K562 (cell line): ENCODE data around the gene TRPM6. TPM values are rescaled to one million over a fixed set of nuclear protein-coding genes. Genes with fewer than 3 reads are reported as not detected.

ENCODE experiments used
- ATAC-seq: fragments of 200-7000 bp; cut with Tn5 transposase; 3 replicates; pipeline ENCODE4 v1.9.1; 2020; ENCODE audit warnings: moderate library complexity
- BruUV-seq: library from RNA; stranded (reverse); fragments of 400-500 nt; replicated peaks from 2 replicates; lab custom pipeline; 2021; lab: Mats Ljungman, UMichigan
- CTCF ChIA-PET: fragments of 300-600 bp; formaldehyde crosslinking; extraction: SDS; loops from one replicate; lab custom pipeline; 2021; ENCODE audit warnings: low intra/inter-chr PET ratio; lab: Yijun Ruan, JAX
- POLR2A ChIA-PET: fragments of 300-600, 350-650 bp; sonication (Branson Sonifier 250); formaldehyde crosslinking; extraction: SDS; loops from one replicate; lab custom pipeline; 2021; ENCODE audit warnings: antibody characterized with exemption, inconsistent platforms; lab: Yijun Ruan, JAX
- DNase-seq, 4 experiments: peaks; one replicate each; pipeline versions ENCODE4 v3.0.0 to v3.0.0-alpha.2; 2011 to 2018; ENCODE audit warnings: low spot score in 3 of 4, mixed read lengths in 3 of 4; ENCODE audit errors: extremely low read depth in 1 of 4
- FAIRE-seq: peaks from 2 replicates; lab custom pipeline; 2011; peaks lifted over from hg19 to GRCh38; lab: Jason Lieb, UNC
- H2AFZ ChIP-seq: 2 replicates; pipeline ENCODE4 v1.6.0; 2011; ENCODE audit warnings: low read depth, low read length, control low read depth, inconsistent platforms
- H3K27ac ChIP-seq: fragments of 200-600 bp; 3 replicates; pipeline ENCODE4 v1.8.0; 2011; ENCODE audit warnings: low read depth, mild to moderate bottlenecking, control low read depth, inconsistent platforms, low read length, moderate library complexity, mixed read lengths; ENCODE audit errors: extremely low read depth
- H3K27me3 ChIP-seq, 2 experiments: fragments of 300-600 bp in 1 of 2; 2 replicates in 1 of 2; 3 replicates in 1 of 2; pipeline versions ENCODE4 v1.6.0 to v1.8.0; 2011; ENCODE audit warnings: inconsistent platforms in 2 of 2, low read length in 2 of 2, mild to moderate bottlenecking in 1 of 2, mixed read lengths in 1 of 2, moderate library complexity in 1 of 2; ENCODE audit not compliant: control insufficient read depth in 2 of 2, insufficient read depth in 2 of 2
- H3K36me3 ChIP-seq: fragments of 300-600 bp; 3 replicates; pipeline ENCODE4 v1.8.0; 2011; ENCODE audit warnings: mild to moderate bottlenecking, low read length, inconsistent platforms; ENCODE audit not compliant: control insufficient read depth, insufficient read depth
- H3K4me1 ChIP-seq, 2 experiments: fragments of 200-600 bp in 1 of 2; replicated peaks in 1 of 2; 2 replicates in 1 of 2; 3 replicates in 1 of 2; pipeline versions ENCODE4 v1.5.1 to v1.8.0; 2011; ENCODE audit warnings: inconsistent platforms in 2 of 2, low read length in 2 of 2, mild to moderate bottlenecking in 1 of 2, mixed read lengths in 1 of 2, moderate library complexity in 1 of 2; ENCODE audit not compliant: control insufficient read depth in 2 of 2, insufficient read depth in 2 of 2
- H3K4me2 ChIP-seq: 2 replicates; pipeline ENCODE4 v1.6.1; 2011; ENCODE audit warnings: low read length, control low read depth, inconsistent platforms, mixed read lengths; ENCODE audit not compliant: insufficient read depth
- H3K4me3 ChIP-seq: fragments of 200-600 bp; sonication (generic), shearing (Covaris generic); 2 replicates; pipeline ENCODE4 v1.5.1; 2016; ENCODE audit warnings: control low read depth, inconsistent platforms
- H3K79me2 ChIP-seq: fragments of 200-600 bp; 3 replicates; pipeline ENCODE4 v1.8.0; 2011; ENCODE audit warnings: low read length, inconsistent platforms; ENCODE audit not compliant: control insufficient read depth, insufficient read depth
- H3K9ac ChIP-seq, 2 experiments: 2 replicates each; pipeline versions ENCODE4 v1.6.0 to v1.6.1; 2011; ENCODE audit warnings: low read depth in 2 of 2, low read length in 2 of 2, control low read depth in 1 of 2, inconsistent platforms in 1 of 2, mild to moderate bottlenecking in 1 of 2, mixed read lengths in 1 of 2; ENCODE audit not compliant: insufficient read depth in 1 of 2
- H3K9me1 ChIP-seq: one replicate; pipeline ENCODE4 v1.6.0; 2011; ENCODE audit warnings: inconsistent platforms, mild to moderate bottlenecking, low read length, moderate library complexity; ENCODE audit not compliant: control insufficient read depth, insufficient read depth
- H3K9me3 ChIP-seq: replicated peaks from 2 replicates; pipeline ENCODE4 v1.5.1; 2011; ENCODE audit warnings: low read depth, low read length, inconsistent platforms; ENCODE audit not compliant: control insufficient read depth, insufficient read depth
- H4K20me1 ChIP-seq: replicated peaks from 2 replicates; pipeline ENCODE4 v1.6.1; 2011; ENCODE audit warnings: low read length, inconsistent platforms, mixed read lengths; ENCODE audit not compliant: control insufficient read depth, insufficient read depth
- BDP1 ChIP-seq: IDR thresholded peaks from 3 replicates; pipeline ENCODE4 v1.6.1; 2011; ENCODE audit not compliant: insufficient read length, insufficient read depth
- CHCHD3 ChIP-seq: fragments of 250-450 bp; sonication (Bioruptor Pico); IDR thresholded peaks from 2 replicates; pipeline ENCODE4 v2.1.2; 2022; ENCODE audit warnings: mild to moderate bottlenecking
- RFX7 ChIP-seq: fragments of 250-450 bp; sonication (Bioruptor Pico); IDR thresholded peaks from 2 replicates; pipeline ENCODE4 v1.5.1; 2021; ENCODE audit warnings: mild to moderate bottlenecking
- TGIF2 ChIP-seq: sonication (generic); formaldehyde crosslinking; IDR thresholded peaks from 2 replicates; pipeline ENCODE4 v1.8.1; 2022; ENCODE audit warnings: mild to moderate bottlenecking, missing genetic modification reagents, moderate library complexity
- ZNF239 ChIP-seq: fragments of 250-450 bp; sonication (Bioruptor Pico); IDR thresholded peaks from 2 replicates; pipeline ENCODE4 v1.4.0; 2020; ENCODE audit warnings: mild to moderate bottlenecking
- WGBS: fragments of 100-300 bp; shearing (Covaris generic); methylation state at CpG from one replicate; pipeline ENCODE4 v1.1.6; 2016; ENCODE audit warnings: low coverage, mixed read lengths; ENCODE audit not compliant: insufficient coverage; ENCODE audit errors: missing lambda C conversion rate; 5-methylcytosine and 5-hydroxymethylcytosine counted together
- in situ Hi-C: fragments of 300-500 bp; cut with MboI; formaldehyde crosslinking; loops from 4 replicates; pipeline ENCODE4 v1.15.0; 2018; ENCODE audit warnings: inconsistent platforms, mixed read lengths
- intact Hi-C: fragments of 100-400 bp; cut with micrococcal nuclease; formaldehyde crosslinking; loops from 2 replicates; pipeline ENCODE4 v1.14.2; 2022
- polyA plus RNA-seq, 8 experiments: library from polyadenylated mRNA; depleted of rRNA in 4 of 8; stranded (reverse) in 5 of 8; unstranded in 3 of 8; fragments of >200 nt; fragmentation: Nextera tagmentation in 2 of 8; fragmentation: Illumina TruSeq in 1 of 8; extraction: Ambion mirVana in 2 of 8; extraction: Trizol in 1 of 8; gene quantifications; 2 replicates each; pipeline versions ENCODE4 v1.2.1 to v1.2.3, GENCODE V29; 2011 to 2014; ENCODE audit warnings: inconsistent platforms in 1 of 8, missing spikeins in 1 of 8
- total RNA-seq, 7 experiments: library from RNA; depleted of rRNA in 6 of 7; stranded (reverse); fragments of >200 nt in 6 of 7; fragmentation: Illumina TruSeq in 2 of 7; extraction: Trizol in 2 of 7; gene quantifications; 2 replicates each; pipeline versions ENCODE4 v1.2.1 to v1.2.3, GENCODE V29; 2011 to 2021; ENCODE audit warnings: low replicate concordance in 1 of 7
- TF ChIP-seq, protein P1 (sequence below): IDR thresholded peaks from 3 replicates; pipeline ENCODE4 v1.6.1; 2011; ENCODE audit warnings: borderline replicate concordance, mild to moderate bottlenecking, moderate library complexity; ENCODE audit not compliant: insufficient read length; ENCODE audit errors: extremely low read depth
- TF ChIP-seq, protein P2 (sequence below): fragments of 250-450 bp; sonication (Bioruptor Pico); IDR thresholded peaks from 2 replicates; pipeline ENCODE4 v1.8.0; 2021; ENCODE audit warnings: mild to moderate bottlenecking, moderate library complexity

TRPM6 gene
- total and polyA plus RNA-seq, 9 of the 15 experiments (the other 6 are each of a cell fraction or from before 2014, with no cell fraction given), result 0.03 to 0.16 (median 0.09) TPM

DNA sequence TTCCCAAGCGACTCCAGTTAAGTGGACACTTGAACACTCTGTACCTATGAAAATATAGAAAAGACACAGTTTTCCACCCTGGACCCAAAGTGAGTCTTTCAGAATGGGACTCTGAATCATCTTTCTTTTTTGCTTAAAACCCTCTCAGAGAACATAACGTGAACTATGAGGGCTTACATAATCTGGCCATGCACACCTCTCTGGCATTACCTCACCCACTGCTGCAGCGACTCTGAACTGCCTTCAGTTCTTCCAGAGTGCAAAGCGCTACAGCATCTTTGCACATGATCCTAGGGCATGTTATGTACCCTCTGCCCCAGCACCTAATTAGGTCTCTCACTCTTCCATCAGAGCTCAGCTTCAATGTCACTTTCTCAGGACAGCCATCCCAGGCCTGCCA, 204.4 kb downstream of the TRPM6 start:
- POLR2A ChIA-PET, result interaction anchor here (0.5 to 1.3 kb wide), 2 partner anchors 12 to 15 kb away, joined by 3 read pairs; no protein-coding TSS in a partner anchor
- in situ Hi-C loops (no loop called here), intact Hi-C loops (no loop called here)
- Histone ChIP-seq H3K79me2 (no peaks in the 10 kb centered on the region), H3K27me3 (no peaks in the 10 kb centered on the region; a peak in 1 of 5 replicates), H3K9ac (no peak overlapping the region), H3K36me3 (no peaks in the 10 kb centered on the region), H3K4me3 (no peak overlapping the region), H3K27ac (no peak overlapping the region), H3K4me2 (no peak overlapping the region), H2AFZ (no peak overlapping the region), H3K9me1 (no peaks in the 10 kb centered on the region), H3K9me3 (no peaks in the 10 kb centered on the region), H4K20me1 (no peaks in the 10 kb centered on the region), H3K4me1 (no peaks in the 10 kb centered on the region)
- no peak for FAIRE-seq
- 0% methylated on average over 3 of the region's 4 CpGs for WGBS
- no peak for DNase-seq
- ATAC-seq, result no peak
- CTCF ChIA-PET, result no interaction called here
- BruUV-seq, result no TSS peak
- TF ChIP-seq CHCHD3 (CRISPR knock-in tag) (no peak), RFX7 (no peak), ZNF239 (no peak), TGIF2 (CRISPR knock-in tag) (no peak), BDP1 (no peak)
- TF ChIP-seq, protein P1, sequence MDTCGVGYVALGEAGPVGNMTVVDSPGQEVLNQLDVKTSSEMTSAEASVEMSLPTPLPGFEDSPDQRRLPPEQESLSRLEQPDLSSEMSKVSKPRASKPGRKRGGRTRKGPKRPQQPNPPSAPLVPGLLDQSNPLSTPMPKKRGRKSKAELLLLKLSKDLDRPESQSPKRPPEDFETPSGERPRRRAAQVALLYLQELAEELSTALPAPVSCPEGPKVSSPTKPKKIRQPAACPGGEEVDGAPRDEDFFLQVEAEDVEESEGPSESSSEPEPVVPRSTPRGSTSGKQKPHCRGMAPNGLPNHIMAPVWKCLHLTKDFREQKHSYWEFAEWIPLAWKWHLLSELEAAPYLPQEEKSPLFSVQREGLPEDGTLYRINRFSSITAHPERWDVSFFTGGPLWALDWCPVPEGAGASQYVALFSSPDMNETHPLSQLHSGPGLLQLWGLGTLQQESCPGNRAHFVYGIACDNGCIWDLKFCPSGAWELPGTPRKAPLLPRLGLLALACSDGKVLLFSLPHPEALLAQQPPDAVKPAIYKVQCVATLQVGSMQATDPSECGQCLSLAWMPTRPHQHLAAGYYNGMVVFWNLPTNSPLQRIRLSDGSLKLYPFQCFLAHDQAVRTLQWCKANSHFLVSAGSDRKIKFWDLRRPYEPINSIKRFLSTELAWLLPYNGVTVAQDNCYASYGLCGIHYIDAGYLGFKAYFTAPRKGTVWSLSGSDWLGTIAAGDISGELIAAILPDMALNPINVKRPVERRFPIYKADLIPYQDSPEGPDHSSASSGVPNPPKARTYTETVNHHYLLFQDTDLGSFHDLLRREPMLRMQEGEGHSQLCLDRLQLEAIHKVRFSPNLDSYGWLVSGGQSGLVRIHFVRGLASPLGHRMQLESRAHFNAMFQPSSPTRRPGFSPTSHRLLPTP, result no peak
- TF ChIP-seq, protein P2, sequence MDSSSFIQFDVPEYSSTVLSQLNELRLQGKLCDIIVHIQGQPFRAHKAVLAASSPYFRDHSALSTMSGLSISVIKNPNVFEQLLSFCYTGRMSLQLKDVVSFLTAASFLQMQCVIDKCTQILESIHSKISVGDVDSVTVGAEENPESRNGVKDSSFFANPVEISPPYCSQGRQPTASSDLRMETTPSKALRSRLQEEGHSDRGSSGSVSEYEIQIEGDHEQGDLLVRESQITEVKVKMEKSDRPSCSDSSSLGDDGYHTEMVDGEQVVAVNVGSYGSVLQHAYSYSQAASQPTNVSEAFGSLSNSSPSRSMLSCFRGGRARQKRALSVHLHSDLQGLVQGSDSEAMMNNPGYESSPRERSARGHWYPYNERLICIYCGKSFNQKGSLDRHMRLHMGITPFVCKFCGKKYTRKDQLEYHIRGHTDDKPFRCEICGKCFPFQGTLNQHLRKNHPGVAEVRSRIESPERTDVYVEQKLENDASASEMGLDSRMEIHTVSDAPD, result no peak
